GM12878 (cell line): Measurements from ENCODE around the gene RHOC. TPM values are rescaled to one million over a fixed set of nuclear protein-coding genes. Genes with fewer than 3 reads are reported as not detected.

Experiments
- CBX5 ChIP-seq: sonication (generic); IDR thresholded peaks from 2 replicates; pipeline ENCODE4 v1.6.1; 2016; ENCODE audit warnings: low read depth, moderate library complexity, mild to moderate bottlenecking, inconsistent platforms
- CEBPB ChIP-seq, 2 experiments: fragments of 150-350 bp in 1 of 2; IDR thresholded peaks; 2 replicates each; pipeline ENCODE4 v1.6.1; 2012 to 2014; ENCODE audit warnings: low read depth in 2 of 2, low read length in 2 of 2, borderline replicate concordance in 1 of 2, inconsistent platforms in 1 of 2
- CHD1 ChIP-seq: IDR thresholded peaks from 2 replicates; pipeline ENCODE4 v1.6.1; 2012; ENCODE audit warnings: low read depth, low read length, improper control_type of control experiment
- E4F1 ChIP-seq: fragments of 450-650 bp; IDR thresholded peaks from 2 replicates; pipeline ENCODE4 v1.6.1; 2018; ENCODE audit warnings: borderline replicate concordance, mild to moderate bottlenecking; ENCODE audit not compliant: partially characterized antibody
- MTA3 ChIP-seq: IDR thresholded peaks from 2 replicates; pipeline ENCODE4 v1.6.1; 2012; ENCODE audit warnings: low read length, inconsistent platforms, borderline replicate concordance
- NBN ChIP-seq: fragments of 450-650 bp; IDR thresholded peaks from 2 replicates; pipeline ENCODE4 v1.6.1; 2016
- SIN3A ChIP-seq: IDR thresholded peaks from 2 replicates; pipeline ENCODE4 v1.6.1; 2012; ENCODE audit warnings: low read depth, low read length, improper control_type of control experiment
- YBX1 ChIP-seq: fragments of 450-650 bp; IDR thresholded peaks from 2 replicates; pipeline ENCODE4 v1.6.1; 2016; ENCODE audit warnings: antibody characterized with exemption
- polyA plus RNA-seq, 11 experiments: library from polyadenylated mRNA; depleted of rRNA in 4 of 11; unstranded in 6 of 11; stranded (reverse) in 5 of 11; fragments of >200 nt; fragmentation: Nextera tagmentation in 4 of 11; fragmentation: Illumina TruSeq in 1 of 11; extraction: Ambion mirVana in 4 of 11; extraction: Trizol in 1 of 11; gene quantifications; 1 replicate in 1 of 11; 2 replicates in 10 of 11; pipeline versions ENCODE4 v1.2.1 to v1.2.3, GENCODE V29; 2011 to 2016; ENCODE audit warnings: inconsistent platforms in 2 of 11, missing spikeins in 2 of 11, low read depth in 1 of 11
- total RNA-seq, 4 experiments: library from RNA; depleted of rRNA in 3 of 4; stranded (reverse); fragments of >200 nt in 3 of 4; fragmentation: Illumina TruSeq in 1 of 4; extraction: Trizol in 1 of 4; gene quantifications; 2 replicates each; pipeline versions ENCODE4 v1.2.1 to v1.2.3, GENCODE V29; 2013 to 2021
- TF ChIP-seq, protein P1 (sequence below): fragments of 450-650 bp; IDR thresholded peaks from 2 replicates; pipeline ENCODE4 v1.6.1; 2014; ENCODE audit warnings: mild to moderate bottlenecking
- TF ChIP-seq, protein P2 (sequence below): fragments of 150-350 bp; IDR thresholded peaks from 2 replicates; pipeline ENCODE4 v1.6.1; 2014; ENCODE audit warnings: mild to moderate bottlenecking, low read depth, low read length

RHOC gene
- total and polyA plus RNA-seq, 10 of the 15 experiments (the other 5 are each of a cell fraction or from before 2014, with no cell fraction given): 20.6 to 371 (median 158) TPM

GRCh38 chr1:112695276-112695675 lies 11.7 kb downstream of the RHOC start (continued):
- TF ChIP-seq CEBPB (IDR thresholded peaks at IDR 0.05; ENCODE audit: borderline replicate concordance in 1 of 2, low read depth in 2 of 2, low read length in 2 of 2): no peak
- no peak for TF ChIP-seq CBX5
- TF ChIP-seq, protein P1, sequence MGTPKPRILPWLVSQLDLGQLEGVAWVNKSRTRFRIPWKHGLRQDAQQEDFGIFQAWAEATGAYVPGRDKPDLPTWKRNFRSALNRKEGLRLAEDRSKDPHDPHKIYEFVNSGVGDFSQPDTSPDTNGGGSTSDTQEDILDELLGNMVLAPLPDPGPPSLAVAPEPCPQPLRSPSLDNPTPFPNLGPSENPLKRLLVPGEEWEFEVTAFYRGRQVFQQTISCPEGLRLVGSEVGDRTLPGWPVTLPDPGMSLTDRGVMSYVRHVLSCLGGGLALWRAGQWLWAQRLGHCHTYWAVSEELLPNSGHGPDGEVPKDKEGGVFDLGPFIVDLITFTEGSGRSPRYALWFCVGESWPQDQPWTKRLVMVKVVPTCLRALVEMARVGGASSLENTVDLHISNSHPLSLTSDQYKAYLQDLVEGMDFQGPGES: no peak
- TF ChIP-seq, protein P2, sequence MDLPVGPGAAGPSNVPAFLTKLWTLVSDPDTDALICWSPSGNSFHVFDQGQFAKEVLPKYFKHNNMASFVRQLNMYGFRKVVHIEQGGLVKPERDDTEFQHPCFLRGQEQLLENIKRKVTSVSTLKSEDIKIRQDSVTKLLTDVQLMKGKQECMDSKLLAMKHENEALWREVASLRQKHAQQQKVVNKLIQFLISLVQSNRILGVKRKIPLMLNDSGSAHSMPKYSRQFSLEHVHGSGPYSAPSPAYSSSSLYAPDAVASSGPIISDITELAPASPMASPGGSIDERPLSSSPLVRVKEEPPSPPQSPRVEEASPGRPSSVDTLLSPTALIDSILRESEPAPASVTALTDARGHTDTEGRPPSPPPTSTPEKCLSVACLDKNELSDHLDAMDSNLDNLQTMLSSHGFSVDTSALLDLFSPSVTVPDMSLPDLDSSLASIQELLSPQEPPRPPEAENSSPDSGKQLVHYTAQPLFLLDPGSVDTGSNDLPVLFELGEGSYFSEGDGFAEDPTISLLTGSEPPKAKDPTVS: no peak
- no peak for TF ChIP-seq NBN
- TF ChIP-seq YBX1: no peak
- TF ChIP-seq MTA3: no peak
- TF ChIP-seq E4F1: no peak
- TF ChIP-seq SIN3A: no peak
- no peak for TF ChIP-seq CHD1
